Thyroid gland (tissue), 4 donors: ENCODE measurements around the gene EEFSEC. TPM values are rescaled to one million over a fixed set of nuclear protein-coding genes. Genes with fewer than 3 reads are reported as not detected.
A peak's percentile ranks its signal among the peaks of the same experiment; 100 is the strongest.

Source experiments
- DNase-seq, 2 donors: peaks; one replicate each; pipeline ENCODE4 v3.0.0-alpha.2; 2019
- H3K27ac ChIP-seq, 3 donors: fragments of 200-600 bp; sonication (generic); 1 replicate in 2 of 3; 2 replicates in 1 of 3; pipeline ENCODE4 v1.5.1; 2016 to 2019; ENCODE audit warnings: mild to moderate bottlenecking in 1 of 3, moderate library complexity in 1 of 3
- H3K27me3 ChIP-seq: fragments of 200-600 bp; sonication (generic); one replicate; pipeline ENCODE4 v1.5.1; 2019
- H3K36me3 ChIP-seq, 2 donors: fragments of 200-600 bp; sonication (generic); one replicate each; pipeline ENCODE4 v1.5.1; 2016 to 2019
- H3K4me1 ChIP-seq, 2 donors: fragments of 200-600 bp; sonication (generic); one replicate each; pipeline ENCODE4 v1.5.1; 2017 to 2019
- H3K4me3 ChIP-seq, 3 donors: fragments of 200-600 bp; sonication (generic); replicated peaks in 1 of 3; 1 replicate in 2 of 3; 2 replicates in 1 of 3; pipeline ENCODE4 v1.5.1; 2016; ENCODE audit warnings: mild to moderate bottlenecking in 1 of 3
- H3K9me3 ChIP-seq: fragments of 200-600 bp; sonication (generic); one replicate; pipeline ENCODE4 v1.5.1; 2017
- POLR2A ChIP-seq, 2 donors: fragments of 450-650 bp; IDR thresholded peaks; one replicate each; pipeline ENCODE4 v1.6.1; 2017; ENCODE audit warnings: antibody characterized with exemption in 2 of 2, mild to moderate bottlenecking in 2 of 2, moderate library complexity in 1 of 2
- WGBS, 2 donors: methylation state at CpG; one replicate each; pipeline ENCODE4 v1.1.5; 2017; 5-methylcytosine and 5-hydroxymethylcytosine counted together
- intact Hi-C: fragments of 100-400 bp; cut with DNase I; formaldehyde crosslinking; loops from one replicate; pipeline ENCODE4 v1.15.1; 2023
- total RNA-seq, 4 donors: library from RNA; depleted of rRNA; stranded (reverse); fragments of >200 nt; gene quantifications; one replicate each; pipeline ENCODE4 v1.2.3, GENCODE V29; 2016
- TF ChIP-seq, protein P1 (sequence below), 6 experiments: fragments of 200-600 bp in 3 of 6; fragments of 450-650 bp in 3 of 6; sonication (generic) in 3 of 6; IDR thresholded peaks; one replicate each; pipeline ENCODE4 v1.5.1; 2016 to 2019; ENCODE audit warnings: antibody characterized with exemption in 6 of 6, mild to moderate bottlenecking in 2 of 6, inconsistent platforms in 1 of 6, moderate library complexity in 1 of 6

The EEFSEC gene
- total RNA-seq, result 10 to 100 TPM; 13.3 to 26.6 (median 21.7) TPM

GRCh38 chr3:128153156-128154041 is at the start of gene EEFSEC:
Gene EEFSEC, plus strand, starts transcription at chr3:128153481. Its CDS starts 27 bp downstream, at chr3:128153508.
- no peaks in the 10 kb centered on the region for H3K27me3 ChIP-seq
- peak; percentile 77 for DNase-seq
- peaks cover 2 to 6% of the 10 kb centered on the region in 2 donors for H3K4me1 ChIP-seq
- TF ChIP-seq, protein P1, sequence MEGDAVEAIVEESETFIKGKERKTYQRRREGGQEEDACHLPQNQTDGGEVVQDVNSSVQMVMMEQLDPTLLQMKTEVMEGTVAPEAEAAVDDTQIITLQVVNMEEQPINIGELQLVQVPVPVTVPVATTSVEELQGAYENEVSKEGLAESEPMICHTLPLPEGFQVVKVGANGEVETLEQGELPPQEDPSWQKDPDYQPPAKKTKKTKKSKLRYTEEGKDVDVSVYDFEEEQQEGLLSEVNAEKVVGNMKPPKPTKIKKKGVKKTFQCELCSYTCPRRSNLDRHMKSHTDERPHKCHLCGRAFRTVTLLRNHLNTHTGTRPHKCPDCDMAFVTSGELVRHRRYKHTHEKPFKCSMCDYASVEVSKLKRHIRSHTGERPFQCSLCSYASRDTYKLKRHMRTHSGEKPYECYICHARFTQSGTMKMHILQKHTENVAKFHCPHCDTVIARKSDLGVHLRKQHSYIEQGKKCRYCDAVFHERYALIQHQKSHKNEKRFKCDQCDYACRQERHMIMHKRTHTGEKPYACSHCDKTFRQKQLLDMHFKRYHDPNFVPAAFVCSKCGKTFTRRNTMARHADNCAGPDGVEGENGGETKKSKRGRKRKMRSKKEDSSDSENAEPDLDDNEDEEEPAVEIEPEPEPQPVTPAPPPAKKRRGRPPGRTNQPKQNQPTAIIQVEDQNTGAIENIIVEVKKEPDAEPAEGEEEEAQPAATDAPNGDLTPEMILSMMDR (IDR thresholded peaks at IDR 0.05), result peak in 1 of 6 experiments; percentile 26
- TF ChIP-seq POLR2A (IDR thresholded peaks at IDR 0.05), result peak in 1 of 2 donors; percentile 49
- H3K27ac ChIP-seq, result peak within 1 kb of the TSS; percentile 59 to 87 (median 69)
- intact Hi-C loops, result no loop called here
- H3K4me3 ChIP-seq, result peak within 1 kb of the TSS in 2 of 3 donors; percentile 72 to 82
- no peaks in the 10 kb centered on the region for H3K9me3 ChIP-seq
- H3K36me3 ChIP-seq, result no peaks in the 10 kb centered on the region
- WGBS, 2 donors, result 1% methylated on average over 31 to 48 of the region's 96 CpGs

DNA sequence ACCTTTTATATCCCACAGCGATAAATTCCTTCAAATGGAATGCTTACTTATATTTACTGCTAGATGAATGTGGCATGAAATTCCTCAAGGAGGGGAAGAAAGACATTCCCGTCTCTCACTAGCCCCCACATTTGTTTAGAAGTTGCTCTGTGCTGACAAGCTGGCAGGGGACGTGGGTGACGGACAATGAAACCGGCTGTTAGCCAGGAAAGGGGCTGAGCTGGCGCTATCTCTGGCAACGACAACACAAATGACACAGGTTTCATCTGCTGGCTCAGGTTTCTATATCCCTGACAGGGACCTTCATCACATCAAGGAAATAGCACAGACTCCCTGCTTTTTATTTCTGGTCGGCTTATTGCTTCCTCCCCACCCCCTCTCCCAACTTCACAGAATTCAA is 45.4 kb upstream of the EEFSEC start:
- peaks cover 0 to 7% of the 10 kb centered on the region in 2 donors for H3K36me3 ChIP-seq
- H3K9me3 ChIP-seq, result no peaks in the 10 kb centered on the region
- no peak overlapping the region for H3K4me3 ChIP-seq
- H3K27me3 ChIP-seq, result no peaks in the 10 kb centered on the region
- intact Hi-C loops, result no loop called here
- TF ChIP-seq POLR2A (IDR thresholded peaks at IDR 0.05), result no peak
- TF ChIP-seq, protein P1 (IDR thresholded peaks at IDR 0.05), result no peak
- DNase-seq, result no peak
- H3K4me1 ChIP-seq, result no peaks in the 10 kb centered on the region
- H3K27ac ChIP-seq, result no peak overlapping the region
- 81 to 82% methylated on average over 8 of the region's 8 CpGs for WGBS, 2 donors

DNA sequence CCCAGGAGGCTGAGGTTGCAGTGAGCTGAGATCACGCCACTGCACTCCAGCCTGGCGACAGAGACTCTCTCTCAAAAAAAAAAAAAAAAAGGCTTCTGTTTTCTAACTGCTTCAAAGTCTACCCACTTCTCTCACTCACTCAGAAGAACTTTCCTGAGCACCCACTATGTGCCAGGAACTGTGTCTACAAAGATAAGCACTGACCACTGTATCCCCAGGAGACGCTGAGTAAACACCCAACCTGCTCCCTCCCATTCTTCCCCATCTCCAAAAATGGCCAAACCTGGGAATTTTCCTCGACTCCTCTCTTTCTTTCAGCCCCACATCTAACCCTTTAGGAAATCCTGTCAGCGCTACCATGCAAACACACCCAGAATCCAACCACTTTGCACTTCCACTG is 42.1 kb upstream of the EEFSEC start:
- WGBS, 2 donors, result 93 to 98% methylated on average over 5 of the region's 5 CpGs
- intact Hi-C loops, result no loop called here
- H3K27me3 ChIP-seq, result no peaks in the 10 kb centered on the region
- H3K27ac ChIP-seq, result no peak overlapping the region
- peaks cover 0 to 4% of the 10 kb centered on the region in 2 donors for H3K4me1 ChIP-seq
- H3K36me3 ChIP-seq, result peaks cover 0 to 3% of the 10 kb centered on the region in 2 donors
- H3K9me3 ChIP-seq, result no peaks in the 10 kb centered on the region
- no peak for DNase-seq
- TF ChIP-seq, protein P1 (IDR thresholded peaks at IDR 0.05), result no peak
- no peak for TF ChIP-seq POLR2A (IDR thresholded peaks at IDR 0.05)
- H3K4me3 ChIP-seq, result no peak overlapping the region

DNA sequence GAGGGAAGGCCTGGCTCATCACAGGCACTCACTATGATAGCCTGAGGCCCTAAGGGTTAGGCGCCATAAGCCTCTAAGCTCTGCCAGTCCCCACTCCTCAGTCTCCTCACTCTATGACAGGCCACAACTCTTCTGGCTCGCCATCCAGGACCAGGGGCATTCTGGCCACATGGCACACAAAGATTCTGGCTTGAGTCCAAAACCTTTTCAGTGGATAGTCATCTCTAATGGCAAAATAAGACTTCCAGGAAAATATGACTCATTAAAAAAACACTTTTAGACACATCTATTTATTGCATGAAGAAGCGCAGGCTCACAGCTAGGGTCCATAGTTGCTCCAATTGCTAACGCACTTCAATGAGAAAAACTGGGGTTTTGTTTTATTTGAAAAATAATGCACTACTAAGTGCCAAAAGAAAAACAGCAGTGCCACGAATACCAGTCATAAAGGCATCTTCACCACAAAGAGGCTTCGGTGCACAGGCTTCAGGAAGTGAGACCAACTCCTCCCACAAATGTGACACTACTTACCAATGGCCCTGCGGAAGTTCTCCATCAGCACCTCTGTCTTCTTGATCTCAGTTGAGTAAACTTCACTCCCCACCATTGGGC is 40.8 kb upstream of the EEFSEC start:
- H3K36me3 ChIP-seq, result peaks cover 0 to 3% of the 10 kb centered on the region in 2 donors
- H3K27ac ChIP-seq, result no peak overlapping the region
- no peaks in the 10 kb centered on the region for H3K9me3 ChIP-seq
- intact Hi-C loops, result no loop called here
- TF ChIP-seq, protein P1 (IDR thresholded peaks at IDR 0.05), result no peak
- TF ChIP-seq POLR2A (IDR thresholded peaks at IDR 0.05), result no peak
- H3K27me3 ChIP-seq, result no peaks in the 10 kb centered on the region
- WGBS, 2 donors, result 70 to 83% methylated on average over 7 of the region's 7 CpGs
- H3K4me1 ChIP-seq, result peaks cover 0 to 4% of the 10 kb centered on the region in 2 donors
- no peak overlapping the region for H3K4me3 ChIP-seq
- no peak for DNase-seq
